ENCODE data around the gene ELAVL2. TPM values are rescaled to one million over a fixed set of nuclear protein-coding genes. Genes with fewer than 3 reads are reported as not detected.

Gene ELAVL2
- total and polyA plus RNA-seq, 2 of the 4 experiments (the other 2 are of a cell fraction) = 0.36 TPM; not detected in 1

GRCh38 chr9:23752859-23753258 is 73.2 kb downstream of the ELAVL2 start:
- H3K14ac ChIP-seq (replicated peaks; ENCODE audit: low read depth, low read length) = no peak overlapping the region
- no peak for DNase-seq
- no peak overlapping the region for H2AK9ac ChIP-seq (replicated peaks; ENCODE audit: low read depth, low read length, poor library complexity)
- H3K9me3 ChIP-seq (ENCODE audit: control insufficient read depth, insufficient read depth, low read length) = peaks cover 6% of the 10 kb centered on the region; the same call in 1 of the 2 replicates
- H2BK5ac ChIP-seq (ENCODE audit: low read depth, low read length, poor library complexity, severe bottlenecking) = no peak overlapping the region
- no peak overlapping the region for H2AK5ac ChIP-seq (ENCODE audit: low read depth, low read length)
- ChIA-PET POLR2A (ENCODE audit: unreplicated experiment) (no interaction called here), CTCF (no interaction called here)
- H3K9ac ChIP-seq (ENCODE audit: low read depth, low read length) = no peak overlapping the region
- no peak overlapping the region for H4K91ac ChIP-seq (ENCODE audit: insufficient read depth, low read depth, low read length)
- H3K4me2 ChIP-seq (ENCODE audit: low read depth, low read length) = no peak overlapping the region
- no peaks in the 10 kb centered on the region for H3K27me3 ChIP-seq (ENCODE audit: control insufficient read depth, insufficient read depth, low read length)
- no peaks in the 10 kb centered on the region for H3K4me1 ChIP-seq (ENCODE audit: control insufficient read depth, insufficient read depth, low read length)
- WGBS, 2 experiments (ENCODE audit: extremely low coverage in 2 of 2, insufficient read length in 1 of 2) = 0% methylated on average over 1 of the region's 4 CpGs; no CpG with 5 or more reads in 1 of the 2 experiments
- H2BK20ac ChIP-seq (ENCODE audit: low read depth, low read length) = no peak overlapping the region
- no TSS peak for BruUV-seq (replicated peaks)
- H3K23ac ChIP-seq (ENCODE audit: low read depth, low read length) = no peak overlapping the region
- H4K20me1 ChIP-seq (ENCODE audit: insufficient read depth, low read length) = no peaks in the 10 kb centered on the region
- TF ChIP-seq MXI1 (IDR thresholded peaks at IDR 0.05; ENCODE audit: borderline replicate concordance, low read depth, low read length) (no peak), BHLHE40 (IDR thresholded peaks at IDR 0.05; ENCODE audit: low read depth, low read length) (no peak), USF2 (IDR thresholded peaks at IDR 0.05; ENCODE audit: low read depth, low read length) (no peak), POLR2A (IDR thresholded peaks at IDR 0.05; ENCODE audit: low read depth, low read length) (no peak), CEBPB (IDR thresholded peaks at IDR 0.05; ENCODE audit: low read depth, low read length) (no peak), CTCF (conservative IDR thresholded peaks at IDR 0.05; ENCODE audit: low read depth, low read length) (no peak), FOS (IDR thresholded peaks at IDR 0.05; ENCODE audit: low read depth, low read length) (no peak), RFX5 (IDR thresholded peaks at IDR 0.05; ENCODE audit: low read depth, low read length) (no peak), ELK1 (IDR thresholded peaks at IDR 0.05; ENCODE audit: borderline replicate concordance, low read depth, low read length) (no peak), CHD1 (IDR thresholded peaks at IDR 0.05; ENCODE audit: low read depth, low read length) (no peak), NFE2L2 (IDR thresholded peaks at IDR 0.05; ENCODE audit: low read depth, low read length) (no peak), MAFK (IDR thresholded peaks at IDR 0.05; ENCODE audit: low read depth, low read length) (no peak), RCOR1 (IDR thresholded peaks at IDR 0.05; ENCODE audit: insufficient replicate concordance, low read length) (no peak), MAZ (IDR thresholded peaks at IDR 0.05; ENCODE audit: borderline replicate concordance, low read depth, low read length) (no peak), RAD21 (IDR thresholded peaks at IDR 0.05; ENCODE audit: low read length) (no peak)
- H2AFZ ChIP-seq (replicated peaks; ENCODE audit: low read length, poor library complexity) = no peak overlapping the region
- H3K36me3 ChIP-seq (ENCODE audit: control insufficient read depth, insufficient read depth, low read length) = no peaks in the 10 kb centered on the region
- no peak for ATAC-seq (ENCODE audit: low read depth)
- dilution Hi-C loops (cut with HindIII; ENCODE audit: low sequenced_read_pairs, unreplicated experiment) = no loop called here
- no peak overlapping the region for H4K8ac ChIP-seq (ENCODE audit: low read depth in 2 of 2, low read length in 2 of 2)
- H2BK120ac ChIP-seq (ENCODE audit: low read depth, low read length) = no peak overlapping the region
- H3K4me3 ChIP-seq (ENCODE audit: insufficient read depth, low read depth, low read length) = no peak overlapping the region
- no peak overlapping the region for H3K27ac ChIP-seq (ENCODE audit: insufficient read depth, low read length)
- H3K9me1 ChIP-seq (ENCODE audit: insufficient read depth, low read length) = no peaks in the 10 kb centered on the region
- intact Hi-C loops (cut with micrococcal nuclease) = no loop called here
- in situ Hi-C loops (cut with MboI; ENCODE audit: low sequenced_read_pairs) = no loop called here
- H3K4ac ChIP-seq (ENCODE audit: low read depth, low read length) = no peak overlapping the region
- H4K5ac ChIP-seq (ENCODE audit: low read depth, low read length) = no peak overlapping the region
- H3K79me1 ChIP-seq (ENCODE audit: low read depth in 1 of 2, low read length in 2 of 2) = no peaks in the 10 kb centered on the region
- H3K56ac ChIP-seq (ENCODE audit: extremely low read depth, insufficient read depth, low read length) = no peak overlapping the region
- H3K18ac ChIP-seq (ENCODE audit: low read depth, low read length) = no peak overlapping the region
- no peak overlapping the region for H2BK15ac ChIP-seq (ENCODE audit: low read depth, low read length)
